GM12878 (cell line): Measurements from ENCODE around the gene FLT1. TPM values are rescaled to one million over a fixed set of nuclear protein-coding genes. Genes with fewer than 3 reads are reported as not detected.

Experiments used
- ATAC-seq: fragments of 200-7000 bp; cut with Tn5 transposase; 3 replicates; pipeline ENCODE4 v1.9.1; 2020; ENCODE audit warnings: mild to moderate bottlenecking, moderate library complexity
- BruUV-seq: library from RNA; stranded (reverse); fragments of 400-500 nt; replicated peaks from 2 replicates; lab custom pipeline; 2021; lab: Mats Ljungman, UMichigan
- CTCF ChIA-PET: fragments of 300-600 bp; sonication (Branson Sonifier 250); formaldehyde crosslinking; extraction: SDS; loops from one replicate; lab custom pipeline; 2021; ENCODE audit warnings: inconsistent platforms; lab: Yijun Ruan, JAX
- POLR2A ChIA-PET: fragments of 350-600 bp; formaldehyde crosslinking; extraction: SDS; loops from one replicate; lab custom pipeline; 2021; ENCODE audit warnings: inconsistent platforms; lab: Charles Lee
- RAD21 ChIA-PET: fragments of 300-600 bp; sonication (Branson Sonifier 250); formaldehyde crosslinking; loops from one replicate; lab custom pipeline; 2023; ENCODE audit warnings: antibody characterized with exemption; ENCODE audit not compliant: unreplicated experiment; lab: Charles Lee
- SMC1A ChIA-PET: fragments of 300-600 bp; sonication (Branson Sonifier 250); formaldehyde crosslinking; loops from one replicate; lab custom pipeline; 2023; ENCODE audit not compliant: unreplicated experiment, uncharacterized antibody; lab: Charles Lee
- DNase-seq: peaks from one replicate; pipeline ENCODE4 v3.0.0-alpha.2; 2011; ENCODE audit warnings: low read depth, low spot score
- FAIRE-seq: peaks from 3 replicates; lab custom pipeline; 2011; peaks lifted over from hg19 to GRCh38; lab: Jason Lieb, UNC
- H2AFZ ChIP-seq: 2 replicates; pipeline ENCODE4 v1.6.0; 2011; ENCODE audit warnings: low read depth, low read length, control low read depth; ENCODE audit not compliant: control insufficient read depth
- H3K27ac ChIP-seq: 2 replicates; pipeline ENCODE4 v1.5.1; 2011; ENCODE audit warnings: control low read depth; ENCODE audit not compliant: control insufficient read depth, insufficient read depth
- H3K27me3 ChIP-seq, 2 experiments: replicated peaks in 1 of 2; 2 replicates each; pipeline versions ENCODE4 v1.6.0 to v1.6.1; 2011; ENCODE audit warnings: low read length in 1 of 2; ENCODE audit not compliant: control insufficient read depth in 2 of 2, insufficient read depth in 2 of 2
- H3K36me3 ChIP-seq, 2 experiments: 2 replicates each; pipeline ENCODE4 v1.5.1; 2011; ENCODE audit warnings: low read length in 1 of 2; ENCODE audit not compliant: control insufficient read depth in 2 of 2, insufficient read depth in 2 of 2
- H3K4me1 ChIP-seq: 2 replicates; pipeline ENCODE4 v1.6.1; 2011; ENCODE audit warnings: mild to moderate bottlenecking, low read length, moderate library complexity, mixed read lengths; ENCODE audit not compliant: control insufficient read depth, insufficient read depth
- H3K4me2 ChIP-seq: 2 replicates; pipeline ENCODE4 v1.6.0; 2011; ENCODE audit warnings: control low read depth; ENCODE audit not compliant: control insufficient read depth, insufficient read depth
- H3K4me3 ChIP-seq: fragments of 200-600 bp; sonication (generic); 2 replicates; pipeline ENCODE4 v1.5.1; 2016
- H3K79me2 ChIP-seq: 2 replicates; pipeline ENCODE4 v1.6.0; 2011; ENCODE audit warnings: low read length; ENCODE audit not compliant: control insufficient read depth, insufficient read depth
- H3K9ac ChIP-seq: 2 replicates; pipeline ENCODE4 v1.8.0; 2011; ENCODE audit warnings: low read length, control low read depth, mixed read lengths; ENCODE audit not compliant: control insufficient read depth, insufficient read depth
- H3K9me3 ChIP-seq: replicated peaks from 3 replicates; pipeline ENCODE4 v1.5.1; 2011; ENCODE audit warnings: mild to moderate bottlenecking, low read length; ENCODE audit not compliant: control insufficient read depth, insufficient read depth
- H4K20me1 ChIP-seq: 2 replicates; pipeline ENCODE4 v1.6.0; 2011; ENCODE audit not compliant: control insufficient read depth, insufficient read depth
- HCFC1 ChIP-seq: fragments of 150-350 bp; IDR thresholded peaks from 2 replicates; pipeline ENCODE4 v1.6.1; 2014; ENCODE audit warnings: low read length
- KLF5 ChIP-seq: fragments of 450-650 bp; IDR thresholded peaks from 2 replicates; pipeline ENCODE4 v1.6.1; 2014; ENCODE audit warnings: mild to moderate bottlenecking; ENCODE audit not compliant: partially characterized antibody
- MTA3 ChIP-seq: IDR thresholded peaks from 2 replicates; pipeline ENCODE4 v1.6.1; 2012; ENCODE audit warnings: low read length, inconsistent platforms, borderline replicate concordance
- NBN ChIP-seq: fragments of 450-650 bp; IDR thresholded peaks from 2 replicates; pipeline ENCODE4 v1.6.1; 2016
- SREBF2 ChIP-seq: IDR thresholded peaks from 2 replicates; pipeline ENCODE4 v1.6.1; 2012; ENCODE audit warnings: mild to moderate bottlenecking, low read length
- SRF ChIP-seq, 2 experiments: IDR thresholded peaks; 2 replicates each; pipeline ENCODE4 v1.6.1; 2011; ENCODE audit warnings: low read depth in 2 of 2, low read length in 2 of 2, mild to moderate bottlenecking in 1 of 2, moderate library complexity in 1 of 2
- TCF3 ChIP-seq: IDR thresholded peaks from 2 replicates; pipeline ENCODE4 v1.6.1; 2012; ENCODE audit warnings: low read depth, mild to moderate bottlenecking, low read length, borderline replicate concordance; ENCODE audit not compliant: insufficient read depth
- ZNF24 ChIP-seq: fragments of 450-650 bp; IDR thresholded peaks from 2 replicates; pipeline ENCODE4 v1.6.1; 2017; ENCODE audit warnings: antibody characterized with exemption, mild to moderate bottlenecking
- ZSCAN29 ChIP-seq: fragments of 450-650 bp; IDR thresholded peaks from 2 replicates; pipeline ENCODE4 v1.6.1; 2017; ENCODE audit warnings: mild to moderate bottlenecking, moderate library complexity
- WGBS: methylation state at CpG from one replicate; pipeline ENCODE4 v1.1.6; 2016; ENCODE audit warnings: low lambda C conversion rate; ENCODE audit not compliant: insufficient replicate concordance, insufficient coverage; ENCODE audit errors: missing lambda C conversion rate; 5-methylcytosine and 5-hydroxymethylcytosine counted together
- in situ Hi-C: fragments of 300-500 bp; cut with MboI; formaldehyde crosslinking; loops from 9 replicates; pipeline ENCODE4 v1.14.3; 2018; ENCODE audit warnings: mixed read lengths
- intact Hi-C: fragments of 100-400 bp; cut with micrococcal nuclease; formaldehyde crosslinking; loops from one replicate; pipeline ENCODE4 v1.14.2; 2022; ENCODE audit not compliant: unreplicated experiment
- polyA plus RNA-seq, 11 experiments: library from polyadenylated mRNA; depleted of rRNA in 4 of 11; unstranded in 6 of 11; stranded (reverse) in 5 of 11; fragments of >200 nt; fragmentation: Nextera tagmentation in 4 of 11; fragmentation: Illumina TruSeq in 1 of 11; extraction: Ambion mirVana in 4 of 11; extraction: Trizol in 1 of 11; gene quantifications; 1 replicate in 1 of 11; 2 replicates in 10 of 11; pipeline versions ENCODE4 v1.2.1 to v1.2.3, GENCODE V29; 2011 to 2016; ENCODE audit warnings: inconsistent platforms in 2 of 11, missing spikeins in 2 of 11, low read depth in 1 of 11
- total RNA-seq, 4 experiments: library from RNA; depleted of rRNA in 3 of 4; stranded (reverse); fragments of >200 nt in 3 of 4; fragmentation: Illumina TruSeq in 1 of 4; extraction: Trizol in 1 of 4; gene quantifications; 2 replicates each; pipeline versions ENCODE4 v1.2.1 to v1.2.3, GENCODE V29; 2013 to 2021
- TF ChIP-seq, protein P1 (sequence below): fragments of 450-650 bp; IDR thresholded peaks from 2 replicates; pipeline ENCODE4 v1.6.1; 2017; ENCODE audit warnings: antibody characterized with exemption, mild to moderate bottlenecking, moderate library complexity
- TF ChIP-seq, protein P2 (sequence below), 3 experiments: IDR thresholded peaks in 2 of 3; conservative IDR thresholded peaks in 1 of 3; 2 replicates each; pipeline ENCODE4 v1.5.1; 2011; ENCODE audit warnings: low read depth in 3 of 3, low read length in 3 of 3, mild to moderate bottlenecking in 3 of 3, control low read depth in 2 of 3, moderate library complexity in 2 of 3, inconsistent platforms in 1 of 3, mixed read lengths in 1 of 3; ENCODE audit not compliant: control insufficient read depth in 2 of 3, insufficient read depth in 1 of 3; ENCODE audit errors: extremely low read depth in 1 of 3
- TF ChIP-seq, protein P3 (sequence below): fragments of 450-650 bp; formaldehyde crosslinking; IDR thresholded peaks from 2 replicates; pipeline ENCODE4 v1.5.0; 2022; ENCODE audit warnings: mild to moderate bottlenecking, missing genetic modification characterization
- TF ChIP-seq, protein P4 (sequence below): fragments of 450-650 bp; formaldehyde crosslinking; IDR thresholded peaks from 2 replicates; pipeline ENCODE4 v1.4.0; 2022; ENCODE audit warnings: mild to moderate bottlenecking, moderate library complexity

FLT1 gene
- total and polyA plus RNA-seq, 10 of the 15 experiments (the other 5 are each of a cell fraction or from before 2014, with no cell fraction given): 0.55 to 5.6 (median 0.84) TPM

DNA sequence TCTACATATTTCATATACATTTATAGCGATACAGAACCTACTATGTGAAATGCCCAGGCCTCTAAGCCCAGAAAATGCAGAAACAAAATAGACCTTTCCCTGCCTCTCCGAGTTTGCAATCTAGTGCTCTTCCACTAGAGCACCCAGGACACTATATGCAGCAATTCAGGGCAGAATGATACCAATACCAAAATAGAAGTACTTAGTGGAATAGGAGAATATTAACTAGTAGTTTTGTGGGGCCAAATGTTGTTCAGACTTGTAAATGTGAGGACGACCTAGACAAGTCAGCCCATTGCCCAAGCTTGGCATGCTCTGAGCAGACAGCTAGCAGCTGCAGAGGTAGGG, 35.8 kb upstream of the FLT1 start:
- no peaks in the 10 kb centered on the region for H3K36me3 ChIP-seq
- RAD21 ChIA-PET: interaction anchor here (0.6 to 1.1 kb wide), 3 partner anchors 12 to 264 kb away, joined by 3 to 4 read pairs (median 3); no protein-coding TSS in a partner anchor
- H2AFZ ChIP-seq: no peak overlapping the region
- no TSS peak for BruUV-seq
- peak; percentile 7; the same call in 2 of the 3 replicates for ATAC-seq
- SMC1A ChIA-PET: interaction anchor here (1.3 to 2.2 kb wide), 2 partner anchors 10 to 46 kb away, joined by 3 to 11 read pairs; no protein-coding TSS in a partner anchor
- POLR2A ChIA-PET: interaction anchor here (0.7 kb wide), 1 partner anchor 107 kb away, joined by 3 read pairs; no protein-coding TSS in a partner anchor
- H3K9me3 ChIP-seq: peaks cover 9% of the 10 kb centered on the region; the same call in 1 of the 3 replicates
- intact Hi-C loops: no loop called here
- peaks cover 13% of the 10 kb centered on the region for H3K4me1 ChIP-seq
- H3K27me3 ChIP-seq: peaks cover 10 to 18% of the 10 kb centered on the region in 2 experiments
- in situ Hi-C loops: no loop called here
- no peak overlapping the region for H3K9ac ChIP-seq
- no peaks in the 10 kb centered on the region for H3K79me2 ChIP-seq
- H3K4me3 ChIP-seq: peak overlapping the region; percentile 42; the same call in 1 of the 2 replicates
- no peak for FAIRE-seq
- peak overlapping the region; percentile 79 for H3K4me2 ChIP-seq
- WGBS: 23% methylated on average over 3 of the region's 3 CpGs
- CTCF ChIA-PET: no interaction called here
- no peak for DNase-seq
- H4K20me1 ChIP-seq: no peaks in the 10 kb centered on the region
- no peak overlapping the region for H3K27ac ChIP-seq
- TF ChIP-seq NBN (no peak), KLF5 (no peak), MTA3 (no peak), SREBF2 (no peak), TCF3 (no peak), HCFC1 (no peak), ZSCAN29 (no peak), ZNF24 (no peak), SRF (IDR thresholded peaks at IDR 0.05; ENCODE audit: low read depth in 2 of 2, low read length in 2 of 2) (no peak)
- TF ChIP-seq, protein P1, sequence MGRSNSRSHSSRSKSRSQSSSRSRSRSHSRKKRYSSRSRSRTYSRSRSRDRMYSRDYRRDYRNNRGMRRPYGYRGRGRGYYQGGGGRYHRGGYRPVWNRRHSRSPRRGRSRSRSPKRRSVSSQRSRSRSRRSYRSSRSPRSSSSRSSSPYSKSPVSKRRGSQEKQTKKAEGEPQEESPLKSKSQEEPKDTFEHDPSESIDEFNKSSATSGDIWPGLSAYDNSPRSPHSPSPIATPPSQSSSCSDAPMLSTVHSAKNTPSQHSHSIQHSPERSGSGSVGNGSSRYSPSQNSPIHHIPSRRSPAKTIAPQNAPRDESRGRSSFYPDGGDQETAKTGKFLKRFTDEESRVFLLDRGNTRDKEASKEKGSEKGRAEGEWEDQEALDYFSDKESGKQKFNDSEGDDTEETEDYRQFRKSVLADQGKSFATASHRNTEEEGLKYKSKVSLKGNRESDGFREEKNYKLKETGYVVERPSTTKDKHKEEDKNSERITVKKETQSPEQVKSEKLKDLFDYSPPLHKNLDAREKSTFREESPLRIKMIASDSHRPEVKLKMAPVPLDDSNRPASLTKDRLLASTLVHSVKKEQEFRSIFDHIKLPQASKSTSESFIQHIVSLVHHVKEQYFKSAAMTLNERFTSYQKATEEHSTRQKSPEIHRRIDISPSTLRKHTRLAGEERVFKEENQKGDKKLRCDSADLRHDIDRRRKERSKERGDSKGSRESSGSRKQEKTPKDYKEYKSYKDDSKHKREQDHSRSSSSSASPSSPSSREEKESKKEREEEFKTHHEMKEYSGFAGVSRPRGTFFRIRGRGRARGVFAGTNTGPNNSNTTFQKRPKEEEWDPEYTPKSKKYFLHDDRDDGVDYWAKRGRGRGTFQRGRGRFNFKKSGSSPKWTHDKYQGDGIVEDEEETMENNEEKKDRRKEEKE: no peak
- TF ChIP-seq, protein P2, sequence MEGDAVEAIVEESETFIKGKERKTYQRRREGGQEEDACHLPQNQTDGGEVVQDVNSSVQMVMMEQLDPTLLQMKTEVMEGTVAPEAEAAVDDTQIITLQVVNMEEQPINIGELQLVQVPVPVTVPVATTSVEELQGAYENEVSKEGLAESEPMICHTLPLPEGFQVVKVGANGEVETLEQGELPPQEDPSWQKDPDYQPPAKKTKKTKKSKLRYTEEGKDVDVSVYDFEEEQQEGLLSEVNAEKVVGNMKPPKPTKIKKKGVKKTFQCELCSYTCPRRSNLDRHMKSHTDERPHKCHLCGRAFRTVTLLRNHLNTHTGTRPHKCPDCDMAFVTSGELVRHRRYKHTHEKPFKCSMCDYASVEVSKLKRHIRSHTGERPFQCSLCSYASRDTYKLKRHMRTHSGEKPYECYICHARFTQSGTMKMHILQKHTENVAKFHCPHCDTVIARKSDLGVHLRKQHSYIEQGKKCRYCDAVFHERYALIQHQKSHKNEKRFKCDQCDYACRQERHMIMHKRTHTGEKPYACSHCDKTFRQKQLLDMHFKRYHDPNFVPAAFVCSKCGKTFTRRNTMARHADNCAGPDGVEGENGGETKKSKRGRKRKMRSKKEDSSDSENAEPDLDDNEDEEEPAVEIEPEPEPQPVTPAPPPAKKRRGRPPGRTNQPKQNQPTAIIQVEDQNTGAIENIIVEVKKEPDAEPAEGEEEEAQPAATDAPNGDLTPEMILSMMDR (IDR thresholded peaks at IDR 0.05 in 2 of 3, conservative IDR thresholded peaks at IDR 0.05 in 1 of 3; ENCODE audit: control insufficient read depth in 2 of 3, extremely low read depth in 1 of 3, insufficient read depth in 1 of 3, low read depth in 3 of 3, low read length in 3 of 3): no peak
- TF ChIP-seq, protein P3, sequence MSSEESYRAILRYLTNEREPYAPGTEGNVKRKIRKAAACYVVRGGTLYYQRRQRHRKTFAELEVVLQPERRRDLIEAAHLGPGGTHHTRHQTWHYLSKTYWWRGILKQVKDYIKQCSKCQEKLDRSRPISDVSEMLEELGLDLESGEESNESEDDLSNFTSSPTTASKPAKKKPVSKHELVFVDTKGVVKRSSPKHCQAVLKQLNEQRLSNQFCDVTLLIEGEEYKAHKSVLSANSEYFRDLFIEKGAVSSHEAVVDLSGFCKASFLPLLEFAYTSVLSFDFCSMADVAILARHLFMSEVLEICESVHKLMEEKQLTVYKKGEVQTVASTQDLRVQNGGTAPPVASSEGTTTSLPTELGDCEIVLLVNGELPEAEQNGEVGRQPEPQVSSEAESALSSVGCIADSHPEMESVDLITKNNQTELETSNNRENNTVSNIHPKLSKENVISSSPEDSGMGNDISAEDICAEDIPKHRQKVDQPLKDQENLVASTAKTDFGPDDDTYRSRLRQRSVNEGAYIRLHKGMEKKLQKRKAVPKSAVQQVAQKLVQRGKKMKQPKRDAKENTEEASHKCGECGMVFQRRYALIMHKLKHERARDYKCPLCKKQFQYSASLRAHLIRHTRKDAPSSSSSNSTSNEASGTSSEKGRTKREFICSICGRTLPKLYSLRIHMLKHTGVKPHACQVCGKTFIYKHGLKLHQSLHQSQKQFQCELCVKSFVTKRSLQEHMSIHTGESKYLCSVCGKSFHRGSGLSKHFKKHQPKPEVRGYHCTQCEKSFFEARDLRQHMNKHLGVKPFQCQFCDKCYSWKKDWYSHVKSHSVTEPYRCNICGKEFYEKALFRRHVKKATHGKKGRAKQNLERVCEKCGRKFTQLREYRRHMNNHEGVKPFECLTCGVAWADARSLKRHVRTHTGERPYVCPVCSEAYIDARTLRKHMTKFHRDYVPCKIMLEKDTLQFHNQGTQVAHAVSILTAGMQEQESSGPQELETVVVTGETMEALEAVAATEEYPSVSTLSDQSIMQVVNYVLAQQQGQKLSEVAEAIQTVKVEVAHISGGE: no peak
- TF ChIP-seq, protein P4, sequence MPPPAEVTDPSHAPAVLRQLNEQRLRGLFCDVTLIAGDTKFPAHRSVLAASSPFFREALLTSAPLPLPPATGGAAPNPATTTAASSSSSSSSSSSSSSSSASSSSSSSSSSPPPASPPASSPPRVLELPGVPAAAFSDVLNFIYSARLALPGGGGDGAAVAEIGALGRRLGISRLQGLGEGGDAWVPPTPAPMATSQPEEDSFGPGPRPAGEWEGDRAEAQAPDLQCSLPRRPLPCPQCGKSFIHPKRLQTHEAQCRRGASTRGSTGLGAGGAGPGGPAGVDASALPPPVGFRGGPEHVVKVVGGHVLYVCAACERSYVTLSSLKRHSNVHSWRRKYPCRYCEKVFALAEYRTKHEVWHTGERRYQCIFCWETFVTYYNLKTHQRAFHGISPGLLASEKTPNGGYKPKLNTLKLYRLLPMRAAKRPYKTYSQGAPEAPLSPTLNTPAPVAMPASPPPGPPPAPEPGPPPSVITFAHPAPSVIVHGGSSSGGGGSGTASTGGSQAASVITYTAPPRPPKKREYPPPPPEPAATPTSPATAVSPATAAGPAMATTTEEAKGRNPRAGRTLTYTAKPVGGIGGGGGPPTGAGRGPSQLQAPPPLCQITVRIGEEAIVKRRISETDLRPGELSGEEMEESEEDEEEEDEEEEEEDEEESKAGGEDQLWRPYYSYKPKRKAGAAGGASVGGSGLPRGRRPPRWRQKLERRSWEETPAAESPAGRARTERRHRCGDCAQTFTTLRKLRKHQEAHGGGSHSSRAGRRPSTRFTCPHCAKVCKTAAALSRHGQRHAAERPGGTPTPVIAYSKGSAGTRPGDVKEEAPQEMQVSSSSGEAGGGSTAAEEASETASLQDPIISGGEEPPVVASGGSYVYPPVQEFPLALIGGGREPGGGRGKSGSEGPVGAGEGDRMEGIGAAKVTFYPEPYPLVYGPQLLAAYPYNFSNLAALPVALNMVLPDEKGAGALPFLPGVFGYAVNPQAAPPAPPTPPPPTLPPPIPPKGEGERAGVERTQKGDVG (CRISPR knock-in tag): no peak
